ENCODE measurements around the gene PRIMA1. TPM values are rescaled to one million over a fixed set of nuclear protein-coding genes. Genes with fewer than 3 reads are reported as not detected.

The PRIMA1 gene
- total and polyA plus RNA-seq, 8 donors = 1.2 to 9.9 (median 4.9) TPM

- peaks cover 0 to 10% (median 7%) of the 10 kb centered on the region in 4 donors for H3K4me1 ChIP-seq
- no peaks in the 10 kb centered on the region for H3K9me3 ChIP-seq
- no peak overlapping the region for H3K4me3 ChIP-seq
- WGBS, 5 donors = 86 to 95% (median 93%) methylated on average over 5 of the region's 5 CpGs
- H3K36me3 ChIP-seq = no peaks in the 10 kb centered on the region
- no peak overlapping the region for H3K27ac ChIP-seq
- no peak for DNase-seq
- TF ChIP-seq EP300 (IDR thresholded peaks at IDR 0.05) = no peak
- TF ChIP-seq, protein P1, sequence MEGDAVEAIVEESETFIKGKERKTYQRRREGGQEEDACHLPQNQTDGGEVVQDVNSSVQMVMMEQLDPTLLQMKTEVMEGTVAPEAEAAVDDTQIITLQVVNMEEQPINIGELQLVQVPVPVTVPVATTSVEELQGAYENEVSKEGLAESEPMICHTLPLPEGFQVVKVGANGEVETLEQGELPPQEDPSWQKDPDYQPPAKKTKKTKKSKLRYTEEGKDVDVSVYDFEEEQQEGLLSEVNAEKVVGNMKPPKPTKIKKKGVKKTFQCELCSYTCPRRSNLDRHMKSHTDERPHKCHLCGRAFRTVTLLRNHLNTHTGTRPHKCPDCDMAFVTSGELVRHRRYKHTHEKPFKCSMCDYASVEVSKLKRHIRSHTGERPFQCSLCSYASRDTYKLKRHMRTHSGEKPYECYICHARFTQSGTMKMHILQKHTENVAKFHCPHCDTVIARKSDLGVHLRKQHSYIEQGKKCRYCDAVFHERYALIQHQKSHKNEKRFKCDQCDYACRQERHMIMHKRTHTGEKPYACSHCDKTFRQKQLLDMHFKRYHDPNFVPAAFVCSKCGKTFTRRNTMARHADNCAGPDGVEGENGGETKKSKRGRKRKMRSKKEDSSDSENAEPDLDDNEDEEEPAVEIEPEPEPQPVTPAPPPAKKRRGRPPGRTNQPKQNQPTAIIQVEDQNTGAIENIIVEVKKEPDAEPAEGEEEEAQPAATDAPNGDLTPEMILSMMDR (IDR thresholded peaks at IDR 0.05) = no peak
- no peak for TF ChIP-seq POLR2AphosphoS5 (IDR thresholded peaks at IDR 0.05)
- TF ChIP-seq POLR2A (IDR thresholded peaks at IDR 0.05) = no peak
- intact Hi-C loops (cut with DNase I; ENCODE audit: low total_unique reads) = loop anchor here (10.0 kb wide), 1 partner anchor 130 kb away; no protein-coding TSS in a partner anchor
- peaks cover 0 to 24% (median 0%) of the 10 kb centered on the region in 3 donors for H3K27me3 ChIP-seq
Observed at GRCh38 chr14:93794756-93795155, 6.5 kb upstream of the PRIMA1 start.

DNA sequence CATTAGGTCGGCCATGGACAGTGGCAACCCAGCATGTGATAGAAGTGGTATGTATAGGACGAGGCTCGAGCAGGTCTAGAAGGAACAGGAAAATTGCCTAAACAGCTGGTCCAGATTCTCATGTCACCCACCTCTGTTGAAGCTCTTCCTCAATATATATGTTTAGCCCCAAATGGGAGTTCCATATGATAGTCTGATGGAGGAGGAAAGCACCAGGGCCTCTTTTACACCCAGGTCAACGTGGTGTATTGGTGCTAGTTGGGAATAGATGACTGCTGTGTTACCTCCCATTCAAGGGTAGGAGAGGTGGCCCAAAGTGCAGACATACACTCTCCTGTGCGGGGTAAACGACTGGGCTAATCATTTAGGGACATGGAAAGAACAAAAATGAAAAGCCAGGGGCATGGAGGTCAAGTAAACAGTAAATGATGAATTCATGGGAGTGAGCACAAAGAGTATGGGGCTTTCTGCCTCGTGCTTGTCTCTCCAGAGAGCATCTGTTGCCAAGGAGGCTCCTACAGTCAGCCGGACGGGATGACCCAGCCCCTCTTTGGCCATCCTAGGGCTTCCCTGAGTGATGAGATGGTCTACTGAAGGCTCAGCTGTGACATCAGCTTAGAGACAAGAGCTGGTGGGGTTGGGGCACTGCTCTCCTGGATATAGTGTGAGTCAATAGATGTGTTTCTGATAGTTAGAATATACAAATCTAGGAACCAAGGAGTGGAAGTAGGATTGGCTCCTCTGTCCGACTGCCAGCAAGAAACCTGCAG is 5.5 kb upstream of the PRIMA1 start:
- no peak for DNase-seq
- intact Hi-C loops (cut with DNase I; ENCODE audit: low total_unique reads) = loop anchor here (10.0 kb wide), 1 partner anchor 129 kb away; no protein-coding TSS in a partner anchor
- TF ChIP-seq, protein P1 (IDR thresholded peaks at IDR 0.05) = no peak
- TF ChIP-seq POLR2A (IDR thresholded peaks at IDR 0.05) = no peak
- TF ChIP-seq POLR2AphosphoS5 (IDR thresholded peaks at IDR 0.05) = no peak
- no peak for TF ChIP-seq EP300 (IDR thresholded peaks at IDR 0.05)
- Histone ChIP-seq H3K4me1 (peaks cover 6 to 19% (median 17%) of the 10 kb centered on the region in 4 donors), H3K9me3 (no peaks in the 10 kb centered on the region), H3K27me3 (peaks cover 0 to 34% (median 5%) of the 10 kb centered on the region in 3 donors), H3K4me3 (no peak overlapping the region), H3K36me3 (no peaks in the 10 kb centered on the region), H3K27ac (no peak overlapping the region)
- WGBS, 5 donors = 67 to 78% (median 72%) methylated on average over 10 of the region's 10 CpGs

DNA sequence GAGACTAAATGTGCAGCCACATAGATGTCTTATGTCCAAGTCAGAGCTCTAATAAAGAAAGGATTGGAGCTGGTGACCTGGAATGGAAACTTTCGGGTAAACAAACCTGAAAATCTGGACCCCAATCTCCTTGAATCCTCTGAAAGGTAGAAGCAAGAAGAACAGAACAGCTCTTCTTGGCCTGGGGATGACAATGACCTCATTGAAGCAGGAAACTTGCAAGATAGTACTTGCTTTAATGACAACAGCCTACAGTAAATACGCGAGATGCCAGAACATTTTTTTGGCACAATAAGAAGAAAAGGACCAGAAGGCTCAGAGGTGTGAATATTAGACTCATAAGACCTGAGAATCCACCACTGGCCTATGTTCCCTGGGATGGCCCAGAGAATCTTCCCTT is 4.1 kb upstream of the PRIMA1 start:
- H3K36me3 ChIP-seq = no peaks in the 10 kb centered on the region
- H3K4me1 ChIP-seq = peaks cover 6 to 32% (median 29%) of the 10 kb centered on the region in 4 donors
- DNase-seq = no peak
- 83 to 91% (median 87%) methylated on average over 3 of the region's 3 CpGs for WGBS, 5 donors
- peaks cover 0 to 44% (median 11%) of the 10 kb centered on the region in 3 donors for H3K27me3 ChIP-seq
- no peak overlapping the region for H3K4me3 ChIP-seq
- no peaks in the 10 kb centered on the region for H3K9me3 ChIP-seq
- H3K27ac ChIP-seq = no peak overlapping the region
- intact Hi-C loops (cut with DNase I; ENCODE audit: low total_unique reads) = loop anchor here (10.0 kb wide), 1 partner anchor 128 kb away; no protein-coding TSS in a partner anchor
- no peak for TF ChIP-seq EP300 (IDR thresholded peaks at IDR 0.05)
- TF ChIP-seq, protein P1 (IDR thresholded peaks at IDR 0.05) = no peak
- no peak for TF ChIP-seq POLR2A (IDR thresholded peaks at IDR 0.05)
- no peak for TF ChIP-seq POLR2AphosphoS5 (IDR thresholded peaks at IDR 0.05)

DNA sequence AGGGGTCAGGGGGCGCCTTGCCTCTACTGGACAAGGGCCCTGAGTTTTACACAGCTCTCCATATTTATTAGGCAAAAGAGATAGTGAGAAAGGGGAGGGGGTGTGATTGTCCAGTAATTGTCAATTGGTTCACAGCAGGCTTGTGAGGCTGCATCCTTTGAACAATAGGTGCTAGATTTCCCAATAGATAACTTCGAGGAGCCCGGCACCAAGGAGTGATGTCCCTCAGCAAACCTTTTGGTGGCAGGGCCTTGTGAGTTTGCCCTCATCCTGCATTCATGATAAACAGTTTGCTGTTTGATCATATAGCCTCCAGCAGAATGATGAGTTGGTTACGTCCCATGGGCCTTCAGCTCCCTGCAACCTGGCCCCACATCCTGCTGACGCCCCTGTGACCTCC is 2.7 kb upstream of the PRIMA1 start:
- H3K4me1 ChIP-seq = peaks cover 6 to 45% (median 33%) of the 10 kb centered on the region in 4 donors
- WGBS, 5 donors = 74 to 87% (median 83%) methylated on average over 5 of the region's 5 CpGs
- TF ChIP-seq POLR2AphosphoS5 (IDR thresholded peaks at IDR 0.05) (no peak), POLR2A (IDR thresholded peaks at IDR 0.05) (no peak), EP300 (IDR thresholded peaks at IDR 0.05) (no peak)
- TF ChIP-seq, protein P1 (IDR thresholded peaks at IDR 0.05) = no peak
- no peak for DNase-seq
- H3K27ac ChIP-seq = peak overlapping the region in 1 of 5 donors; percentile 93
- no peaks in the 10 kb centered on the region for H3K9me3 ChIP-seq
- H3K36me3 ChIP-seq = no peaks in the 10 kb centered on the region
- H3K4me3 ChIP-seq = no peak overlapping the region
- peaks cover 0 to 55% (median 11%) of the 10 kb centered on the region in 3 donors for H3K27me3 ChIP-seq
- intact Hi-C loops (cut with DNase I; ENCODE audit: low total_unique reads) = loop anchor here (10.0 kb wide), 1 partner anchor 126 kb away; no protein-coding TSS in a partner anchor

Data from stomach (tissue), 9 donors.